Mesodermal cell (in vitro differentiated cells): Measurements from ENCODE around the gene PRSS57.
"Not testable (repeated sequence)": the region's sequence is repeated elsewhere in the genome, so short reads cannot be mapped to it uniquely, and the experiment has no call there.

Source experiments
- H3K27ac ChIP-seq: 2 replicates; pipeline ENCODE4 v1.7.0; 2013; ENCODE audit warnings: mild to moderate bottlenecking, low read depth, low read length, moderate library complexity; ENCODE audit not compliant: severe bottlenecking
- H3K36me3 ChIP-seq: 2 replicates; pipeline ENCODE4 v1.7.1; 2013; ENCODE audit warnings: mild to moderate bottlenecking, low read length, moderate library complexity; ENCODE audit not compliant: control insufficient read depth, insufficient read depth
- H3K4me1 ChIP-seq: one replicate; pipeline ENCODE4 v1.7.1; 2013; ENCODE audit warnings: mild to moderate bottlenecking, low read length; ENCODE audit not compliant: insufficient read depth, control insufficient read depth, poor library complexity, severe bottlenecking
- H3K4me3 ChIP-seq: 2 replicates; pipeline ENCODE4 v1.7.0; 2013; ENCODE audit warnings: low read length, control low read depth, mild to moderate bottlenecking; ENCODE audit not compliant: insufficient read depth, poor library complexity, severe bottlenecking; ENCODE audit errors: extremely low read depth
- H3K9me3 ChIP-seq: 2 replicates; pipeline ENCODE4 v1.7.1; 2013; ENCODE audit warnings: mild to moderate bottlenecking, low read length, moderate library complexity; ENCODE audit not compliant: control insufficient read depth
- WGBS, 2 experiments: methylation state at CpG; one replicate each; pipeline ENCODE4 v1.1.5; 2013; ENCODE audit warnings: missing lambda C conversion rate in 2 of 2; ENCODE audit not compliant: insufficient coverage in 2 of 2; 5-methylcytosine and 5-hydroxymethylcytosine counted together

Gene PRSS57

GRCh38 chr19:732148-733069, 37.2 kb upstream of the PRSS57 start:
- H3K4me1 ChIP-seq = no peaks in the 10 kb centered on the region
- no peak overlapping the region for H3K27ac ChIP-seq
- H3K36me3 ChIP-seq = peaks cover 17% of the 10 kb centered on the region
- 95 to 96% methylated on average over 22 to 23 of the region's 24 CpGs for WGBS, 2 experiments
- H3K4me3 ChIP-seq = no peak overlapping the region
- no peaks in the 10 kb centered on the region for H3K9me3 ChIP-seq

- H3K27ac ChIP-seq = no peak overlapping the region
- no peaks in the 10 kb centered on the region for H3K4me1 ChIP-seq
- no peaks in the 10 kb centered on the region for H3K9me3 ChIP-seq
- 94 to 100% methylated on average over 8 to 16 of the region's 16 CpGs for WGBS, 2 experiments
- peaks cover 22% of the 10 kb centered on the region for H3K36me3 ChIP-seq
- no peak overlapping the region for H3K4me3 ChIP-seq
Observed at GRCh38 chr19:731000-731399, 35.7 kb upstream of the PRSS57 start.

- Histone ChIP-seq H3K4me3 (no peak overlapping the region), H3K27ac (no peak overlapping the region), H3K36me3 (peaks cover 22% of the 10 kb centered on the region), H3K4me1 (no peaks in the 10 kb centered on the region), H3K9me3 (no peaks in the 10 kb centered on the region)
- whole genome bisulfite sequencing, 2 experiments = 88 to 90% methylated on average over 13 to 14 of the region's 14 CpGs
Observed at GRCh38 chr19:729965-730668, 34.9 kb upstream of the PRSS57 start.

GRCh38 chr19:729564-729963, 34.3 kb upstream of the PRSS57 start:
- H3K27ac ChIP-seq, H3K4me1 ChIP-seq, H3K4me3 ChIP-seq, H3K9me3 ChIP-seq: not testable (repeated sequence)
- H3K36me3 ChIP-seq = peaks cover 22% of the 10 kb centered on the region
- 91 to 97% methylated on average over 11 to 14 of the region's 15 CpGs for WGBS, 2 experiments

GRCh38 chr19:728011-728410, 32.8 kb upstream of the PRSS57 start:
- peaks cover 22% of the 10 kb centered on the region for H3K36me3 ChIP-seq
- H3K9me3 ChIP-seq = no peaks in the 10 kb centered on the region
- H3K27ac ChIP-seq = no peak overlapping the region
- H3K4me1 ChIP-seq = no peaks in the 10 kb centered on the region
- WGBS, 2 experiments = 89% methylated on average over 18 to 25 of the region's 26 CpGs
- H3K4me3 ChIP-seq = no peak overlapping the region

- Histone ChIP-seq H3K4me3 (no peak overlapping the region), H3K36me3 (peaks cover 22% of the 10 kb centered on the region), H3K9me3 (no peaks in the 10 kb centered on the region), H3K27ac (no peak overlapping the region), H3K4me1 (no peaks in the 10 kb centered on the region)
- 87 to 95% methylated on average over 23 to 39 of the region's 43 CpGs for WGBS, 2 experiments
Observed at GRCh38 chr19:726993-727956, 32.0 kb upstream of the PRSS57 start.

- H3K4me3 ChIP-seq = no peak overlapping the region
- no peaks in the 10 kb centered on the region for H3K9me3 ChIP-seq
- WGBS, 2 experiments = 94 to 95% methylated on average over 11 to 12 of the region's 13 CpGs
- no peaks in the 10 kb centered on the region for H3K4me1 ChIP-seq
- H3K36me3 ChIP-seq = peaks cover 22% of the 10 kb centered on the region
- H3K27ac ChIP-seq = no peak overlapping the region
Observed at GRCh38 chr19:725461-726089, 30.3 kb upstream of the PRSS57 start.

GRCh38 chr19:723714-724113, 28.5 kb upstream of the PRSS57 start:
- no peaks in the 10 kb centered on the region for H3K9me3 ChIP-seq
- no peak overlapping the region for H3K27ac ChIP-seq
- H3K4me1 ChIP-seq = no peaks in the 10 kb centered on the region
- peaks cover 15% of the 10 kb centered on the region for H3K36me3 ChIP-seq
- 90 to 92% methylated on average over 14 to 15 of the region's 18 CpGs for whole genome bisulfite sequencing, 2 experiments
- no peak overlapping the region for H3K4me3 ChIP-seq

- Histone ChIP-seq H3K9me3 (no peaks in the 10 kb centered on the region), H3K4me3 (no peak overlapping the region), H3K27ac (no peak overlapping the region), H3K36me3 (peaks cover 15% of the 10 kb centered on the region), H3K4me1 (no peaks in the 10 kb centered on the region)
- WGBS, 2 experiments = 97 to 100% methylated on average over 4 to 10 of the region's 13 CpGs
Observed at GRCh38 chr19:723247-723646, 28.0 kb upstream of the PRSS57 start.

GRCh38 chr19:722553-723101, 27.4 kb upstream of the PRSS57 start:
- no peaks in the 10 kb centered on the region for H3K4me1 ChIP-seq
- peaks cover 12% of the 10 kb centered on the region for H3K36me3 ChIP-seq
- no peak overlapping the region for H3K27ac ChIP-seq
- H3K9me3 ChIP-seq = no peaks in the 10 kb centered on the region
- 93 to 96% methylated on average over 11 to 14 of the region's 17 CpGs for whole genome bisulfite sequencing, 2 experiments
- H3K4me3 ChIP-seq = no peak overlapping the region
